Medulla oblongata (tissue), 1 donor: ENCODE measurements around the gene POTEG.
"Not testable (repeated sequence)": the region's sequence is repeated elsewhere in the genome, so short reads cannot be mapped to it uniquely, and the experiment has no call there.

ENCODE experiments used
- DNase-seq: peaks from one replicate; pipeline ENCODE4 v3.0.0-alpha.2; 2015; ENCODE audit errors: extremely low spot score

The POTEG gene

DNA sequence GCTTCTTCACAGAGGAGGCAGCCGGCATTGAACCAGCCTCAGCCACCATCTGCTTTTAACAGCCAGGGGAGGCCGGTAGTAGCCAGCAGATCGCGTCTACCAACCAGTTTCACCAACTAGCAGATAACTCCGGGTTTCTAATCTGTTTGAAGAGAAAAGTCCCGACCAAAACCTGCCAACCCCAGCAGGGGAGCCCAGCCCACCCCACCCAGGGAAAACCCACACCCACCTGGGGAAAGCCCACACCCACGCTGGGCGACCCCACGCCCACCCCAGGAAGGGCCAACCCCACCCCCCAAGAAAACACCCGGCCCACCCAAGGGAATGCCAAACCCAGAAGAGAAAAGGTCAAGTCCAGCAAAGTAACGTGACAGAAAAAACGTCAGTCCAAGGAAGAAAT lies at the start of gene POTEG:
POTEG (minus strand) TSS at position 101 of the 400 bp plus-strand sequence; CDS start at position 49, 52 bp downstream.
- DNase-seq = not testable (repeated sequence)

- DNase-seq = not testable (repeated sequence)
These were observed 48.0 kb upstream of the POTEG start for GRCh38 chr14:19482093-19482492.

DNA sequence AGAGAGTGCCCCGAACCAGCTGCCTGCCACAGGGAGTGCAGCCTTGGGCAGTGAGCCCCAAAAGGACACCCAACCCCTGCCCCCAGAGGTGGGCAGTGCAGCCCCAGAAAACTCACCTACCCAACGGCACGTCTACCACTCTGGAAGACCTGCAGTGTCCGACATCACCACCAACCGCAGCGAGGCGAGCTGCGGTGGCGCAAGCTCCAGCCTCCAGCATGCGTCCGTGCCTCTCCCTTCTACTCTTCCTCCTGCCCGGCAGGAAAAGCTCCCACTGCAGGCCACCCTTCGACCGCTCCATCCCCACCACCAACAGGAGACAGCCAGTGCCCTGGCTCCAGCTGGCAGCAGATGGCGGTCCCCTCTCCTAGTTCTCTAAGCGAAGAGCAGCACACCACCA lies 47.3 kb upstream of the POTEG start:
- not testable (repeated sequence) for DNase-seq

GRCh38 chr14:19480491-19480890 lies 46.4 kb upstream of the POTEG start:
- not testable (repeated sequence) for DNase-seq

GRCh38 chr14:19445761-19446160 lies 11.6 kb upstream of the POTEG start:
- DNase-seq = peak; percentile 0

GRCh38 chr14:19439826-19440225 lies 5.7 kb upstream of the POTEG start:
- not testable (repeated sequence) for DNase-seq

- not testable (repeated sequence) for DNase-seq
These were observed 5.1 kb upstream of the POTEG start for GRCh38 chr14:19439219-19439618.

DNA sequence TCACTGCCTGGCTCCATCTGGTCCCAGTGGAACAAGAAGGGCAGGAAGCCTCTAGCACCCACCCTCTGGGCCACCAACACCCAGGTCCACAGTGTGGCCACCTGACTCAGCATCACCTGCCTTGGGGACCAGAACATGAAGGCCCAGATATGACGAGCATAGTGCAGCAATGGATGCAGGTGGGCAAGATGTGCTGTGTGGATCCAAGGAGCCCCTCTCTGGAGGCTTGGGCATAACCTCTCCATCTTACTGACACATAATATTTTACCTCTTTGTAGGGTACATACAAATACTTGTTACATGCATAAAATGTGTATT lies 2.9 kb upstream of the POTEG start:
- DNase-seq = not testable (repeated sequence)

- DNase-seq = not testable (repeated sequence)
These were observed 2.4 kb upstream of the POTEG start for GRCh38 chr14:19436311-19437125.

GRCh38 chr14:19435852-19436251 lies 1.7 kb upstream of the POTEG start:
- DNase-seq = not testable (repeated sequence)

DNA sequence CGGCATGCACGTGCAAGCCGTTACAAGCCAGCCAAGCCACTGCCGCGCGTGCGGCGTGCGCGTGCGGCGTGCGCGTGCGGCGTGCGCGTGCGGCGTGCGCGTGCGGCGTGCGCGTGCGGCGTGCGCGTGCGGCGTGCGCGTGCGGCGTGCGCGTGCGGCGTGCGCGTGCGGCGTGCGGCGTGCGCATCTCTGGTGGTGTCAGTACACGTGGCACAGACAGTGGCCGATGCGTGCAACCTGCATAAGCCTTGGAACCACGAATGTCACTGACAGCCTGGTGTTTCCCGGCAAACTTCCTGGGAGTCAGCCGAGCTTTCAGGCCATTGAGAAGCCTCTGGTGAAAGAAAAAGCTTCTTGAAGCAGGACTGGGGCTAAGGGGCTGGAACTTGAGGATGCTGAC lies 750 bp upstream of the POTEG start:
- not testable (repeated sequence) for DNase-seq

DNA sequence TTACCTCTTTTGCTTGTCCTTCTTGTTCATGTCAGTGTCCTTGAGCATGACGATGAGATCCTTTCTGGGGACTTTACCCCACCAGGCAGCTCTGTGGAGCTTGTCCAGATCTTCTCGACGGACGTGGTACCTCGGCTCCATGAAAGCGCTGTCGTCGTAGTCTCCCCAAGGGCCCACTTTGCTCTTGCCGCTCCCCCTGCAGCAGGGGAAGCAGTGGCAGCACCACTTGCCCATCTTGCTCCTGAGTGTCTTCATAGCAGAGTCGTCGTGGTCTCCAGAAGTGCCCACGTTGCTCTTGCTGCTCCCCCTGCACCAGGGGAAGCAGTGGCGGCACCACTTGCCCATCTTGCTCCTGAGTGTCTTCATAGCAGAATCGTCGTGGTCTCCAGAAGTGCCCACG lies 376 bp downstream of the POTEG start:
- not testable (repeated sequence) for DNase-seq

DNA sequence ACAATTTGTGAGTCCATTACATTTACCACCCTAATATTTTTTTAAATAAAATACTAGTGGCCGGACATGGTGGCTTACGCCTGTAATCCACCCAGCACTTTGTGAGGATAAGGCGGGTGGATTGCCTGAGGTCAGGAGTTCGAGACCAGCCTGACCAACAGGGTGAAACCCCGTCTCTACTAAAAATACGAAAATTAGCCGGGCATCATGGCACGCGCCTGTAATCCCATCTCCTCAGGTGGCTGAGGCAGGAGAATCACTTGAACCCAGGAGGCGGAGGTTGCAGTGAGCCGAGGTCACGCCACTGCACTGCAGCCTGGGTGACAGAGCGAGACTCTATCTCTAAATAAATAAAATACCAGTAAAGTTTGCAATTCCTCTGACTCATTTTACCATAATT lies 25.6 kb downstream of the POTEG start:
- DNase-seq = not testable (repeated sequence)

GRCh38 chr14:19402097-19402496 lies 32.0 kb downstream of the POTEG start:
- not testable (repeated sequence) for DNase-seq

DNA sequence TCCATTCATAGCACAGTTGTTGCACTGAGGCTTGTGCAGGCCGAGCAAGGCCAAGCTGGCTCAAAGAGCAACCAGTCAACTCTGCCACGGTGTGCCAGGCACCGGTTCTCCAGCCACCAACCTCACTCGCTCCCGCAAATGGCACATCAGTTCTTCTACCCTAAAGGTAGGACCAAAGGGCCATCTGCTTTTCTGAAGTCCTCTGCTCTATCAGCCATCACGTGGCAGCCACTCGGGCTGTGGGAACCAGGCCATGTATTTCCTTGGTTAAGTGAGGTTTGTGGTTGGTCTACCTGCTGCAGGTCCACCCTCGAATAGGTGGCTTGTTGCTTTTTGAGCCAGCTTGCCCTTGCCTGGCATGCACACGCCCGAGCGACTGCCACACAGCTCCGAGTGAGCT lies 39.4 kb downstream of the POTEG start:
- DNase-seq = not testable (repeated sequence)

- DNase-seq = not testable (repeated sequence)
These were observed 43.9 kb downstream of the POTEG start for GRCh38 chr14:19390230-19390629.

GRCh38 chr14:19388741-19389140 lies 45.4 kb downstream of the POTEG start:
- DNase-seq = not testable (repeated sequence)

- DNase-seq = not testable (repeated sequence)
These were observed 47.1 kb downstream of the POTEG start for GRCh38 chr14:19386996-19387395.

GRCh38 chr14:19386309-19386708 lies 47.8 kb downstream of the POTEG start:
- DNase-seq = not testable (repeated sequence)

GRCh38 chr14:19384088-19384781 lies 49.9 kb downstream of the POTEG start:
- DNase-seq = not testable (repeated sequence)

DNA sequence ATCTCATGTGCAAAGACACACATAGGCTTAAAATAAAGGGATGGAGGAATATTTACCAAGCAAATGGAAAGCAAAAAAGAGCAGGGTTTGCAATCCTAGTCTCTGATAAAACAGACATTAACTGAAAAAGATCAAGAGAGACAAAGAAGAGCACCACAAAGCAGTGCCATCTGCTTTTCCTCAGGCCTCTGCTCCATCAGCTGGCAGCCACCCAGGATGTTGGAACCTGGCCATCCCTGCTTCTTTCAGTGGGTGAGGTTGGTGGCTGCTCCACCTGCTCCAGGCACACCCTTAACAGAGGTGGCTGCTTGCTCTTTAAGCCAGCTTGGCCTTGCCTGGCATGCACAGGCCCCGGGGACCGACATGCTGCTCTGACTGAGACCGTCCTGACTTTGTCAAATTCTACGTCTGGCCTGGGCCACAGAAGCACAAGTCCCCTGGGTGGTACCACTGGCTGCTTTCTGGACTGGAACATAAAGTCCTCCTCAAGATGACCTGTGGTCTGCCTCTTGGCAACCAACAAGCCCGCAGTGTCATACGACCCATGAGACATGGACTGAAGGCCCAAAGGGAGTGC lies 51.0 kb downstream of the POTEG start:
- not testable (repeated sequence) for DNase-seq

GRCh38 chr14:19380137-19380536 lies 54.0 kb downstream of the POTEG start:
- DNase-seq = not testable (repeated sequence)
